NCI-H524 (cell line): ENCODE results near the gene DMXL1.

Source experiments
- DNase-seq, 2 experiments: peaks; one replicate each; lab custom pipeline; 2025; lab: John Stamatoyannopoulos, UW

The DMXL1 gene

GRCh38 chr5:119070828-119071560 lies at the start of gene DMXL1:
DMXL1 (plus strand) TSS chr5:119071087; CDS start chr5:119071570, 483 bp downstream.
- peak; percentile 96 to 99 for DNase-seq

DNA sequence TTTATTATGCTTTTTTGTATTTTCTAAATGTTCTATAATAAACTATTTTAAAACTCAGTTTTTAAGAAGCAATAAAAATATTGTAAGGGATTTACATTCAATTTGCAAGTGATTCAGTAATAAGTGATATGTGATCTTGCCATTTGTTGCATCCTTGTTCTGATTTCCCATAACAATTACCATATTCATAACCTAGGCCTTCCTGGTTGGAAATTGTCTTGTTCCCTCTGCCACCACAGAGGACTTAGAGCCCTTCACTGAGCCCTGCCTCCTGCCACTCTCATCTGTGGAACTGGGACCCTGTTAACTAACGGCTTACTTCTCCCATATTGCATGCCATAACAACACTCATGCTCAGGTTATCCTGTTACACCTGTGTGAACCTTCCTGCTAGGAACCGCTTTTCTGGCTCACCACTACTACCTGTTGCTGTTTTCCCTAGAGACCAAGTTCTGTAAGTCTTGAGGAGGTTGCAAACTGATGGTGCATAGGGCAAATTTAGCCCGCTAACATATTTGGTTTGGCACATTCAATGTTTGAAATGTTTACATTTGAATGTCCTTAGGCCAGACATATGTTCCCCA lies 49.6 kb upstream of the DMXL1 start:
- DNase-seq, result no peak

DNA sequence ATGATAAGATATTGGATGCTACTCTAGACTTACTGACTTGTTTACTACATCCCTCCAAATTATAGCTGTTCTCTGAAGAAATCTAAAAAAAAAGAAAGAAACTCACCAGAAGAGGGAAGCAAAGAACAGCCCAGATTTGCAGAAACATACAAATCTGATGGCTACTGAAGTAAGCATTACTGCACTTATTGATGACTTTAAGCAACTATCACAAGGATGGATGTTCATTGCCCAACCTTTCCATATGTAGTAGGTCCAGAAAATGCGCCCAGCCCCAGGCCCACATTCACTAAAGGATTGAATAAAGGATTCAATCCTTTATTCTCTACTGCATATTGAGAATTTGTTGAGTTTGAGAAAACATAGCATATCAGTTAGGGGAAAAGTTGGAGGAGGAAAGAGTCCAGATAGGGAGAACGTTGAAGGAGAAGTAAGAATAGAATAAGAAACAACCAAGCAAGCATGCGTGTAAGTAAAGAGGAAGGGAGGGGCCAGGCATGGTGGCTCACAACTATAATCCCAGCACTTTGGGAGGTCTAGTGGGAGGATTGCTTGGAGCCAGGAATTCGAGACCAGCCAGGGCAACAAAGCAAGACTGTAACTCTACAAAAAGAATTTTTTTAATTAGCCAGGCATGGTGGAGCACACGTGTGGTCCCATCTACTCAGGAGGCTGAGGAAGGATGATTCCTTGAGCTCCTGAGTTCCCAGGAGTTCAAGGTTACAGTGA lies 48.7 kb upstream of the DMXL1 start:
- DNase-seq, result peak in 1 of 2 experiments; percentile 22

DNA sequence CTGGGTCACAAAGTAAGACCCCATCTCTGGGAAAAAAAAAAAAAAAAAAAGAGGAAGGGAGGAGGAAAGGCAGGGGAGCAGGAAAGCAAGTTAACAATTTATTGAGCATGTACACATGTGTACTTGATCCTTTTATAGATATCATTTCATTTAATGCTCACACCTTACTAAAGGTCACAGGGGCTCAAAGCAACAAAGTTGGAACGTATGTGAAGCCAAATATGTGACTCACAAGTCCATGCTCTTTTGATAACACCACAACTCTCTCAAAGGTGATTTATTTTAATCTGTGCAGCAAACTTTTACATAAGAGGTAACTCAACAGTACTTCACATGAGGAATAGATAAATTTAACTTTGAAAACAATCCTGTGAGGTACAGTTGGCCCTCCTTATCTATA lies 48.1 kb upstream of the DMXL1 start:
- DNase-seq, result no peak

- DNase-seq, result no peak
Measured at GRCh38 chr5:119028575-119028974, 42.3 kb upstream of the DMXL1 start.

DNA sequence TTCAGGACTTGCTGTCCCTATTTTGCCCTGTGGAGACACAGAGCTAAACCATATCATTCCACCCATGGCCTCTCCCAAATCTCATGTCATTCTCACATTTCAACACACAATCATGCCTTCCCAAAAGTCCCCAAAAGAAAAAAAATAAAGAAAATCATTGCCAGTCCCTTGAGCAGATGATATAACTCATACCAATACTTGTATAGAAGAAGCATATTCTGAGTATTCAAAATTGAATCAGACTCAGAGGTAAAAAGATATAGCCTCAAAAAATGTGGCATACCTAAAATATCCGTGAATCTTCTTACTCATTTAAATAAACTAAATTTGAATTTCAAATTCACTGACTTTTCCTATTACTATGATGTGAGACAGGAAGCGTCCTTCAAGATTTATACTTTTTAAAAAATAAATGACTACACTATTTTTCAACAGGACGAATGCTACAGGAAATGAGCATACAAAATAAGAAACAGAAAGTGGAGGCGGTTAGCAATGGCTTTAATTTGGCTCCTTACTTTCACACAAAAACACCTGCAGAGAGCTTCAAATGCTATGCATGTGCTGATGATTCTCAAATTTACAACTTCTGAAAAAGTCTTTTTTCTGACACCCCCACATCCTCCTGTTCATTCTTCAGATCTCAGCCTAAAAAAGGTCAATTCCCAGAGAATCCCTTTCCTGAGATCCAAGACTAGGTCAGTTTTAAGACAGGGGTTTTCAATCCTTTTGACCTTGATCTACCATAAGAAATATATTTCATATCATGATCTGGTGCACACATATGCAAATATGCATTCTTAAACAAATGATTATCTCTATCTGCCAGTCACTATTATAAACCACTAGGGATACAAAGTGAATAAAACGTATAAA lies 39.6 kb upstream of the DMXL1 start:
- DNase-seq, result no peak

DNA sequence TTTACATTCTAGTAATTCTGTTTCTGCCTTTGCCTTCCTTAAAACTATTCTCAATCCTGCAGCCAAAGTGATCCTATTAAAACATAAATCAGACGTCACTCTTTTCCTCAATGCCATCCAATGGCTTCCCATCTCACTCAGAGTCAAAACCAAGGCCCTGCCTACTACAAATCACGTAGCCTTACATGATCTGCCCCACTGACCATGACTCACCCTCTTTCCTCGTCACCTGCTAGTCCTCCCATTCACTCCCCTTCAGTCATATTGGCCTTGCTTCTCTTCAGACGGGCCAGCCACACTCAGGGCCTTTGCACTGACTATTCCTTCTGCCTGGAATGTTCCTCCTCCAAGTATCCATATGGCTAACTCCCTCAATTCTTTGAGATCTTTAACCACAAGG lies 39.0 kb upstream of the DMXL1 start:
- no peak for DNase-seq

GRCh38 chr5:119032656-119033055 lies 38.2 kb upstream of the DMXL1 start:
- no peak for DNase-seq

- DNase-seq, result no peak
Measured at GRCh38 chr5:119033135-119033534, 37.8 kb upstream of the DMXL1 start.

GRCh38 chr5:119036101-119036762 lies 34.7 kb upstream of the DMXL1 start:
- DNase-seq, result no peak

GRCh38 chr5:119037496-119038215 lies 33.2 kb upstream of the DMXL1 start:
- no peak for DNase-seq

- no peak for DNase-seq
Measured at GRCh38 chr5:119048246-119048645, 22.6 kb upstream of the DMXL1 start.

GRCh38 chr5:119049824-119050449 lies 20.9 kb upstream of the DMXL1 start:
- DNase-seq, result no peak

DNA sequence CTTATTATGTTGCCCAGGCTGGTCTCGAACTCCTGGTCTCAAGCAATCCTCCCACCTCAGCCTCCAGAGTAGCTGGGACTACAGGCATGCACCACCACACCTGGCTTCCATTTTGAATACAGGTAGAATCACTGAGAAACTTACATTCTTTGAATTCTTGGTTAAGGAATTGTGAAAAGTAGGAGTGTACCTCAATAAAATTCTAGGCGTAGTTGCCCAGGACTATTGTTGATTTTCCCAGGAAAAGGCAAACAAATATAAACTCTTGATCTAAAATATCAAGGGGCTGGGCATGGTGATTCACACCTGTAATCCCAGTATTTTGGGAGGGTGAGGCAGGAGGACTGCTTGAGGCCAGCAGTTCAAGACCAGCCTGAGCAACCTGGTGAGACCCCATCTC lies 16.8 kb upstream of the DMXL1 start:
- no peak for DNase-seq

GRCh38 chr5:119055294-119055693 lies 15.6 kb upstream of the DMXL1 start:
- no peak for DNase-seq

DNA sequence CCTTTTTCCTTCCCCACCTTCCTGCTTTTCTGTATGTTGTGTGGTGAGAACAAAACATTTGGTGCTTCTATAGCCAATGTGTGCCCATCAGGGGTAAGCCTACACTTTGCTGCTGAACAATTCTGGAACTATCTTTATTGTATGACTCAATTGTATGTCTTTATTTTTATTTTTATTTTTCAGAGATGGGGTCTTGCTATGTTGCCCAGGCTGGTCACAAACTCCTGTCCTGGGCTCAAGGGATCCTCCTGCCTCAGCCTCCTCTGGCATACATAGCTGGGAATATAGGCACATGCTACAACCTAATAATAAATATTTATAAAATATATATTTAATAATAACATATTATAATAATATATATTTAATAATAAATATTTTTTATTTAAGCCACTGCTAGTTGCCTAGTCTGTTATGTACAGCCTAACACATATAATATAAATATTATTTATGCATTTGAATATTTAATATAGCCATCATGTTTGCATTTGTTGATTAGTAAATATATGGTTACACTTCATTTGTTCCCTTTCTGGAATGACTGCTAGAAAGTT lies 11.8 kb upstream of the DMXL1 start:
- no peak for DNase-seq

DNA sequence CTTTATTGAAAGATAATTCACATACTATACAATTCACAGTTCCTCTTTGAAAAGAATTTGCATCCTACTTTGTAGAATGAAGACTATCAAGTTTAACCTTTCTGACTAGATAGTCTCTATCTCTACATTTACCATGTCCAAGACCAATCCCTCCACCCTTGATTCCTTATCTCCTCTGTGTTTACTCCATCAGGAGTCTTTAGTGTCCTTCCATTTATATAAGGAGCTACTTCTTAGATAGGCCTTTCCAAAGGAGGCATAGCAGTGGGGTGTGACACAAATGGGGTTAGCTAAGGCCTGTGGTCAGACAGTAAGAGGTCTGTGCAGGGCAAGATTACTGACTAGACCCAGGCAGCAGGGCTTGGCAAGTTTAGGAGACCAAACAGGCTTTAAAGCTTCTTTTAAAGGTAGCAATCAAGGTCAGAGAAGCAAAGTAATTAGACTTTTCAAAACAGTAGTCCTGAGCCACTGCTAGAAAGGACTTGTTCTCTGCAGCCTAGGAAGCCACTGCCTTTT lies 11.1 kb upstream of the DMXL1 start:
- no peak for DNase-seq

DNA sequence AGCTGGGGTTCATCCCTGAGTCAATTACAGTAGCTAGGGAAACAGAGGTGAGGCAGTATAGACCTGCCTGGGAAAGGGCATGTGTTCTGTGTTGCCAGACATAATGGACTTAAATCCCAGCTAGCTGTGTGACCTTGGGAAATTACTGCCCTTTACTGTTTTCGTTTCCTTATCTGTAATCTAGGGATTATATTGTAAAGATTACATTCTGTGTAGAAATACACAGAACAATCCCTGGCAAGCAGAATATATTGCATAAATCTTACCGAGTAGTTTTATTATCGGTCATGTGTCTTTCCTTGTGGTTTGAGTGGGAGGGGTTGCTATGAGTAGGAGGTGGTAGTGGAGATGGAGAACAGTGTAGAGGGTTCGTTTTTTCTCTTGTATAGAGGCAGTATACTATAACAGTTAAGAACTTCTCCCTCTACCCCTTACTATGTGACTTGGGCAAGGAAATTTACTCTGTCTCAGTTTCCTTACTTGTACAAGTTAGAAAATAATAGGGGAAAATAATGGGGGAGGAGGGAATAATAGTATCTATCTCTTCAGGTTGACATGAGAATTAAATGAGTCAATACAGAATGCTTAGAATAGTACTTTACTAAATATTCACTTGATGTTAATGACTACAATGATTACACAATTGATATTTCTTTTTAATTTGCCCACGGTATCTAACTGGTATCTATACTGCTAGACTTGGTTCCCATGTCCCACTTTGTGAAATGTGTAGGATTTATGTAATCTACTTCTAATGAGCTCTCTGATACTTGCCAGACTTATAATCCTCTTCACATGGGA lies 7.1 kb upstream of the DMXL1 start:
- DNase-seq, result no peak

DNA sequence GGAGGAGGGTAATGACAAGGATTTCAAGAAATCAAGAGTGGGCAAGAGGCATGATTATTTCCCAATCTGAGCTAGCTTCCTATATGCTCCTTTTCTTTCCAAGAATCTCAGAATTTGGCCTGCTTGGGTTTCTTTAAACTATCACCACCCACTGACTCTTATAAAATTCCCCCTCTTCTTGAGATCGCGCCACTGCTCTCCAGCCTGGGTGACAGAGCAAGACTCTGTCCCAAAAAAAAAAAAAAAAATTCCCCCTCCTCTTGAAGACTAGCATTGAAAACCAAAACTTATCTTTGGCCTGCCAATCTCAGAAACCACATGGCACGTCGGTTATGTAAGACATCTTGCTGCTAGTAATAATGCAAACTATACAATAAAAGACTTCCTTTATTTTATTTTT lies 3.4 kb upstream of the DMXL1 start:
- DNase-seq, result no peak
